Limb (tissue), 2 donors: ENCODE results near the gene FHOD3.

Experiments
- DNase-seq, 2 donors: peaks; one replicate each; pipeline ENCODE4 v3.0.0-alpha.2; 2016; ENCODE audit errors: extremely low spot score in 2 of 2

The FHOD3 gene

DNA sequence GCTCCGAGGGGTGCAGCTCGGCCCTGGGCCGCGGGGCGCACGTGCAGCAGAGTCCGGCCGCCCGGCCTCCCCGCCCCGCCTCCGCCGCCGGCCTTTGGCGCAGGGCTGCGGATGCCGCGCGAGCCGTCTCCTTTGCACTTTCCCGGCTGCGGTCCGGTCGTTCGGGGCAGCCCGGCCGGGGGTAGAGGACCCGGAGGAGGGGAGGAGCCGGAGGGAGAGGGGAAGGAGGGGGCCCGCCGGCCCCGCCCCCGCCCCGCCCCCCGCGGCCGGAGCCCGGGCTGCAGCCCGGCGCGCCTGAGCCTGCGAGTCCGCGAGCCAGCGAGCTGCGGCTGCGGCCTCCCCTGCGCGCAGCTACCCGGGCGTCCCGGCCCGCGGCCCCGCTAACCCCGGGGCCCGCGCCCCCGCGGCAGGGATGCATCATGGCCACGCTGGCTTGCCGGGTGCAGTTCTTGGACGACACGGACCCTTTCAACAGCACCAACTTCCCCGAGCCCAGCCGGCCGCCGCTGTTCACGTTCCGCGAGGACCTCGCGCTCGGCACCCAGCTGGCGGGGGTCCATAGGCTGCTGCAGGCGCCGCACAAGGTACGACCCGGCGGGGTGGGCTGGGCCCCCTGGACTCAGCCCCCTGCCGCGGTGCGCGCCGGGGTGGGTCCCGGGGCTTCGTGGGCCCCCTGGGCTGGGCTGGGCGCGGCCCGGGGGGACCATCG, at the start of gene FHOD3:
Gene FHOD3 (plus strand): TSS at position 297 of the 709 bp plus-strand sequence. CDS start 123 bp downstream, at position 420.
- peak; percentile 43 to 86 for DNase-seq

DNA sequence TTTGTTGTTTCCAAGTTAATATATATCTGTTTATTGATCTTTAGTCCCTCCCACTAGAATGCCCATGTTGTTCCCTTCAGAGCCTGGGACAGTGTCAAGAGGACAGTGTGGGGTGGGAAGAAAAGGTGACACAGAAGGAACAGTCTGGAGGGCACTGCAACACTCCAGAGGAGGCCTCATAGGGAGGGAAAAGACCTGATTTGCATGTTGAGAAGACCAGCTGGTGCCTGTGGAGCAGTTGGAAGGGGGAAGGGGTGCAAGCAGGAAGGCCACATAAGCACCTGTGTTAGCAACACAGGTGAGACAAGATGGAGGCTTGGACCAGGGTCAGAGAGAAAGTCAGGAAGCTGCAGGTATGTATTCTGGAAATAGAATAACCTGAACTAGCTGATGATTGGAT, 48.1 kb upstream of the FHOD3 start:
- no peak for DNase-seq

DNA sequence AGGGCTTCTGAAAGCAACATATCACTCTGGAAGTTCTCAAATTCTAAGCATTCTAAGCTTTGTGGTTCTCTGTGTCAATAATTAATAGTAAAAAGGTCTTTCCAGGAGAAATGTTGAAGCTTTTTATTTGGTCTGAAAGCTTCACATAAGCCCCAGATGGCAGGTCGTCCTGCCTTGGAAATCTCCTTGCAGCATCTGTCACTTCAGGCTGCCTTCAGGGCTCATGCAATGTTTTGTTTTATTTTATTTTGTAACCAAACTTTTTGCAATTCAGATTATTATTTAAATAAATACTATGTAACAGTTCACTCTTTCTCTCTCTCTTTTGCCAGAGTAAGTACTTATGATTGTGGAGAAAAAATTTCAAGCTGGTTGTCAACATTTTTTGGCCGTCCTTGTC, 46.7 kb upstream of the FHOD3 start:
- no peak for DNase-seq

DNA sequence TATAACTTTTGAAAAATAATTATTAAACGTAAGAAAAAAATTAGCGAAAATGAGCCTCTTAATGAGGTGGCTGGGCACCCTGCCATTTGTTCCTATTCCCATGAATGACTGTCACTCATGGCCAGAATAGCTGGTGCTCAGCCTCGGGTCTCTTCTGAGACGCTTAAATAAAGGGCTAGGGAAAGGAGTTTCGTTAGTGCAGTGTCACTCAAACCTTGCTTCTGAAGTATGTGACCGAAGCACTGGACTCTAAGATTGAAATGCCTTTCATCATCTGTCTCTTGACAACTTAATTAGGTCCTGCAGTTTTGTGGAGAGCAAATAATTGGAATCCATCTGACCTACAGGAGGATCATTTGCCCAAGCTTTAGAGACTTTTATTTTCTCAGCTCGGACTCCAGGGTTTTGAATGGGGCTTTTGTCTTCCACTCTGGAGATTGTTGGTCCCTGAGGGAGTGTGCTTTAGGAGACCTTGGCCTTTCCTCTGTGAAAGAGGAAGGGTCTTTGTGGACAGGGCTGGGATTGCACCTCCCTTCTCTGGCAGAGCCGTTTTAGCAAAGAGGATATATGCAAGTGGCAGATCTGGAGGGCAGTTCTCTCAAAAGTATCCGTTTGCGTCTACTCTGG, 42.3 kb upstream of the FHOD3 start:
- DNase-seq: no peak

DNA sequence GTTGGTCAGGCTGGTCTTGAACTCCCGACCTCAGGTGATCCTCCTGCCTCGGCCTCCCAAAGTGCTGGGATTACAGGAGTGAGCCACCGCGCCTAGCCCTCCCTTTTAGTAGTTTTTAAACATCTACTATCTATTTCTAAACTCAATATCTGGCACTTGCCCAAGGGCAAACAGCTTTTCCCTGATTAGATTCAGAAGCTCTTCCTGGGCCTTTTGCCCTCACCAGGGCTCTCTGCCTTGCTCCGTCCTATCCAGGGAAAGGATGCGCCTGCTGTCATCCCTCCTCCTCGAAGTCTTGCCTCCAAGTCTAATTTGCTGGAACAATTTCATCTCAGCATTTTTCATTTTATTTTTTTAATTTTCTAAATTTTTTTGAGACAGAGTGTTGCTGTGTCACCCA, 41.4 kb upstream of the FHOD3 start:
- DNase-seq: no peak

DNA sequence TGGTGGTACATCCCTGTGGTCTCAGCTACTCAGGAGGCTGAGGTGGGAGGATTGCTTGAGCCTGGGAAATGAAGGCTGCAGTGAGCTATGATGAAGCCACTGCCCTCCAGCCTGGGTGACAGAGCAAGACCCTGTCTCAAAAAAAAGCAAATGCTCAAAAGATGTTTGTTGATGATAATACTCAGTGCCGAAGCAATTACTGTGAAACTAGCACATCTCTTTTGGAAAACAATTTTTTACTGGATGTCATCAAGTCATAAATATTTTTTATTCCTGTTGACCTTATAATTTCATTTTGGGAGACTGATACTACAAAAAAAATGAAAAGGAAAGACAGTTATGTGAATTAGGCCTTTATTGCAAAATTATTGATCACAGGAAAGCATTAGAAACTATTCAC, 34.5 kb upstream of the FHOD3 start:
- no peak for DNase-seq

DNA sequence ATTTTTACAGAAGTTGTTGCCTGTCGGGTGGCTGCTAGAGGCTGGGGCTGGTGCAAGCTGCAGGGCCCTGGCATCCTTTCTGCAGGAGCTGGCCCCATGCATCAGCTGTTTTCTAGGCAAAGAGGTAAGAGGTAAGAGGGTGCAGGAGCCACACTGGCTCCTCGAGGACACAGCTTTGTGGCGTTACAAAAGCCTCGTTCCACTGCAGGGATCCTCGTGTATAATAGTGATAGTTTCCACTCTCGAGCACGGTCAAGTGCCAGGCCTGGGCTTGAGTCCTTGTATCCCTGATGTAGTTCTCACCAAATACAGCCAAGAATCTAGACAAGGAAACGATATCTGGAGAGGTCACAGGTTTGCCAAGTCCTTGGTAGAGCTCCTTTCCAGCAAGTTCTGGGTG, 33.2 kb upstream of the FHOD3 start:
- no peak for DNase-seq

DNA sequence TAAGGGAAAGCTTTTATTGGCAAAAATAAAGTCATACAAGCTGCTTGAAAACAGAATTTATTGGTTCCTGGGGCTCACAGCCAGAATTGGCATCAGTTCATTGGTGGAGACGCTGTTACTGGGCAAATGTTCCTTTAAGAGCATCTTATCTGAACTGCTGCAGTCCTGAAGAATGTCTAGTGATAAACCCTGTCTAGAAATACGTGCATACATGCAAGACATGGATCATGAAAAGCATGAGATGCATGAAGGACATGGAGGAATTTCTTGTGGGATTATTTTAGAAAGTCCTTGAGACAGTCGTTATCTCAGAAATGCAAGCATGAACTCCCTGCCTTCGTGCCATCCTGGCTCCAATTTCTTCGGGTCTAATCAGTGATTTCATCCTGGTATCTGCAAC, 32.5 kb upstream of the FHOD3 start:
- no peak for DNase-seq

DNA sequence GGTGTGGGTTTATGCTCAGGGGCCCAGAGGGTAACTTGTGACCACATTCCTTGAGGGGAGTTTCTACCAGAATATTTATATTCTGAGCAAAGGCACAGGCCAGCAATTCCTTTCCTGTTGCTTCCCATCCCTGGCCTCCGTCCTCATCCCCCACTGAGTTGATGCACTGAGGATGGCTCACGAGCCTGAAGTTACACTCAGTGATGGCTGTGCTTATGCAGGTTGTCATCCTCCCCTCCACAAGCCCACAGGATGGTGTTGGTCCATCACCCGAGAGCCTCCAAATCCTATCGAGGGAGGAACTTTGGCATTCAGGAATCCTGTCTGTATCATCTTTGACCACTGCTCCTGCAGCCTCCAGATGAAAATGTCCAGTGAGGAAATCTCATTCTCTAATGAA, 28.4 kb upstream of the FHOD3 start:
- DNase-seq: no peak

DNA sequence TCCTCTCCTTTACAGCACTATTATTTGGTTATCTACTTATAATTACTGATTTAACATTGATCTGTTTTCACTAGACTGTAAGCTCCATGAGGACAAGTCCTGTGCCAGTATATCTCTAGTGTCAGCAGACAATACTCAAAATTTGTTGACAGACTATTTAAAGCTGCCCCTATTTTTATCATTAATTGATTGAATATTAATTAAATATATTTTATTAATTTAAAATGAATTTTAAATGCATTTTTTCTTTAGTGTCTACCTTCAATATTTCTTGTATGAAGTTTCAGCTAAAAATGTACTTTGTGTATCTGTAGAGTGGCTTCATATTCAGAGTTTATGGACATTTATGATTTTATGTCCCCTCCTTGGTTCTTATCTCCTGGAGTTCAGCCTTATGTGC, 26.4 kb upstream of the FHOD3 start:
- no peak for DNase-seq

DNA sequence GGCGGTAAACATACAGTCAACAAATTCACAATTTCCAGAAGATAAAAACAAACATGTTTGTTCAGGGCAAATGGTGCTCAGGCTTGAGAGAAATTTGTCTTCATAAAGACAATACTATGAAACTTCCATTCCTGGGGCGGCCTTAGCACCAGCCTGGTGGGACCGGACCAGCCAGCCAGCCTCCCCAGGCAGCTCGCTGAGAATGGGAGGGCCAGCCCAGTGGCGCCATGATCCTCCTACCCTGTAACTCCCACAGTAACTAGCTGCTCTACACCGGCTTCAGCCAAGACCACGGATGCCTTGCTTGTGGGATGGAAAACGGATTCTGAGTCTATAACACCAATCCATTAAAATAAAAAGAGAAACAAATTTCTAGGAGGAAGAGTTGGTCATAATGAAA, 24.2 kb upstream of the FHOD3 start:
- no peak for DNase-seq

DNA sequence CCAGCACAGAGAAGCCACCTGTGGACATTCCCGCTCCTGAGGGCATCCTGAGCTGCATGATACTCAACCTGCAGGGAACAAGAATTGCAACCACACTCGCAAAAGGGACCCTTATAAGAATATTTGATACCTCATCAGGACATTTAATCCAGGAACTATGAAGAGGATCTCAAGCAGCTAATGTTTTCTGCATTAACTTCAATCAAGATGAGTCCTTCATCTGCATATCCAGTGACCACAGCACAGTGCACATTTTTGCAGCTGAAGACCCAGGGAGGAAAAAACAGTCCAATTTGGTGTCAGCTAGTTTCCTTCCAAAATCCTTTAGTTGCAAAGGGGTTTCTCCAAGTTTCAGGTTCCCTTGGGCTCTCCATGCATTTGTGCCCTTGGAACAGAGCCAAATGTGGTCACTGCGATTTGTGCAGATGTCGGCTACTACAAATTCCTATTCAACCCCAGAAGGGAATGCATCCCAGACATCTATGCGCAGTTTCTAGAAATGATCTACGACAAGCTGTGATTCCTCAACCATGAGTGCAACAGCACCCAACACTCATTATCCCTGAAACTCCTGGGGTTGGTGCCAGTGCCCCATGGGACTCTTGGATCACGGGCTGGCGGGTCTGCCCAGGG, 23.3 kb upstream of the FHOD3 start:
- DNase-seq: no peak

DNA sequence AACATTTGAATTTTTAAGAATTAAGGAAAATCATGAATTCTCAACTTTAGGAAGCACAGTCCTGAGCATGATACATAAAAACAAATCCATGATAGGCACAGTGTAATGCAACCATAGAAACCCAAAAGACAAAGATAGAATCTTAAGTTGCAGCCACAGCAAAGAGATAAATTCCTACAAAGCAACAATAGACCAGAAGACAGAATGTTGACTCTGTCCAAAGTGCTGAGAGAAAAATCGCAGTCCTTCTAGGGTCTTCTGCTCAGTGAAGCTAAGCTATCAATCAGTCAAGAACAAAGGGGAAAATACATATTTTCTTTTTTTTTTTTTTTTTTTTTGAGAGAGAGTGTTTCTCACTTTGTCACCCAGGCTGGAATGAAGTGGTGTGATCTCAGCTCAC, 22.0 kb upstream of the FHOD3 start:
- DNase-seq: no peak

DNA sequence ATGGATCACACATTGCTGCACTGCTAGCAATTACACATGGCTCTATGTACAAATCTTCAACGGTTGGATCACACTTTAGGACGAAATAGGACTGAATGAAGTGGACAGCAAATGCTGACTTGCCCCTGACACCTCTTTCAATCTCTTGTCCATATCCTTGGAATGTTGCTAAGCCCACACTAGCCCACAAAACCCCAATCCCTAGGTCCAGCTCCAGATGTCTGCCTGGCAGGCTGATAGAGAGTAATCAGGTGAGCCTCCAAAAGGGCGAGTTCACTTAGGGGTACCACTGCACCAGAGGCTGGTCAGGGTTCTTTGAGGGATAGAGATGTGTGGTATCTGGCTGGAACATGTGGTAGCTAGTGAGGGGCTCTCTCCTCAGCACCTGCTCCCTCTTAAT, 18.5 kb upstream of the FHOD3 start:
- DNase-seq: no peak

DNA sequence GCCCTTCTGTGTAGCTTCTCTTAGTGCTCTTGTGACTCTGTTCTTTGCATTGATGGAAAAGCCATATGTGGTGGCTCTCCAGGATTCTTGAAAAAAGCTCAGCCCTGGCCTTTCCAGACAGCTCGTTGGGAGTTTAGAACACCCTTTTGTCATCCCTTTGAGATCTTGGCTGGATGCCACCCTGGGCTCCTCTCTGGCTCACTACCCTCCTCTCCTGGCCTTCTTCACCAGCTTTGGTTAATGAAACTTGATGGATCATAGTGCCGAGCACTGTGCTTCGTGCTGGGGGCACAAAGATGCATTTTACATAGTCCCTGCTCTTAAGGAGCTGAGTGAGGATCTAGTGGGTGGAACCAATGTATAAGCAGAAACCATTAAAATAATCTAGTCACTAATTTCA, 15.6 kb upstream of the FHOD3 start:
- no peak for DNase-seq

DNA sequence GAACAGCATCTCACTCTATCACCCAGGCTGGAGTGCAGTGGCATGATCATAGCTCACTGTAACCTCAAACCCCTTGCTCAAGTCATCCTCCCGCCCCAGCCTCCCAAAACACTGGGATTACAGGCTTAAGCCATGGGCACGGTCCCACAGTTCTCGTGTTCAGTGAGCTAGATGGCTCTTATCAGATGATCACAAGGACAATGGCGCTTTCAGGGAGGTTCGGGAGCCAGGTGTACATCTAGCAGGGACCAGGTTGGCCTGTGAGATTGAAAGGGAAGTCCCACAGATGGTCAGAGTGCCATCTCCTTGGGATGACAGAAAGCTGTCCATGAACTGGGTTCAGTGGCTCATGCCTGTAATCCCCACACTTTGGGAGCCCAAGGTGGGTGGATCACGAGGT, 14.1 kb upstream of the FHOD3 start:
- DNase-seq: no peak

DNA sequence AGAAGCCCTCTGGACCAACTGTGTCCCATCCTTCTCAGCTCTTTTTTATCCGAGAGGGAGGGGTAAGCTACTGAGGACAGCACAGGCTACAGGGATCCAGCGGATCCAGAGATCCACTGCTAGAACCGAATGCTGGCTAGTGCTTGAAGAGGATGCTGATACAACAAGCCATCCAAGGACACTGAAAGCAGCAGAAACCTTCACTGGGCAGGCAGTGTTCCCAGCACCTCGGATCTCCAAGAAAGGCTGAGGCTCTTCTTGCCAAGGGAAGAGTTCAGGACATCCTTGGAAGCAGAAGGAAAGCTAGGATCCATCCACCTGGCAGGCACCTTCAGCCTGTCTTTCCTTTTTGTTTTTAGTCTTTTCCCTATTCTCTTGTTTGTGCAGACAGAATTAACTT, 13.2 kb upstream of the FHOD3 start:
- no peak for DNase-seq

DNA sequence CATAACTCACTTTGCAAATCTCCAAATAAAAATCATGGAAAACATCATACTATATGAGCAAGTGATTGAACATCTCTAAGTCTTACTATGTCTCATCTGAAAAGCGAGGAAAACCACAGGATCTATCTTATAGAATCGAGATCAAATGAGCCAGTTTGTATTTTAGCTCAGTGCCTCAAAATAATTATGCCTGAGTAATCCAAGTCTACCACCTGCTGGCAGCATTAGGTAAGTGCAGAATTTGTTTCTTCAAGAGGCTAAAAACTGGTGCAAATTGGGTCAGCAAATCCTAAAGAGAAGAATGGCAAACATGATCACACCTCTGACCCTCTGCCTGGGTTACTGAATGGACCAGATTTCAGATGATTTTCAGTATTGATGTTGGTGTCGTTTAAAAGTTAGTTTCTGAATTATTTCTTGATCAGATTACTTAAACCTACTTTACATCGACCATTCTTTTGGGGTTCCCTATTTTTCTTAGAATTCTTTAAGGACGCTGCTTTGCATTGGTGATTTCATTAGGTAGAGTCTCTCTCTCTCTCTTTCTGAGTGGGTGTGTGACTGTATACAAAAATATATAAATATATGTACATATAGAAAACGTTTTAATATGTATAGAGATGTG, 12.7 kb upstream of the FHOD3 start:
- DNase-seq: peak; percentile 44 to 83

DNA sequence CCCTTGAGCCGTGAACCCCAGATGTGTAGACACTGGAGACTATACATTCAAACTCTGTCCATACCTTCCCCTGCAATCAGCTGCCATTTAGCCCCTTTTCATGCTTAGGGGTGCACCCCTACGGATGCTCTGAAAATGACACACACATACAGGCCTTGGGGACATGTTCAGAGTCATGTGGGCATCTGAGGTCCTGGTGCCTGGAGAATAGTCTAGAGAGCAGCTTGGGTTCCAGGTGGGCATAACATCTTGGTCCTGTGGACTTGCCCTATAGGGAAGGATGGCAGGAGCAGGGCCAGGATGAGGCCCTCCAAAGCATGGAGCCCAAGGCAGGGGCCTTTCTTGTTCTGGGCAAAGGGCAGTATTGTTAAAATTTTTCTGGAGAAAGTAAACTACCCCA, 9.9 kb upstream of the FHOD3 start:
- DNase-seq: no peak

DNA sequence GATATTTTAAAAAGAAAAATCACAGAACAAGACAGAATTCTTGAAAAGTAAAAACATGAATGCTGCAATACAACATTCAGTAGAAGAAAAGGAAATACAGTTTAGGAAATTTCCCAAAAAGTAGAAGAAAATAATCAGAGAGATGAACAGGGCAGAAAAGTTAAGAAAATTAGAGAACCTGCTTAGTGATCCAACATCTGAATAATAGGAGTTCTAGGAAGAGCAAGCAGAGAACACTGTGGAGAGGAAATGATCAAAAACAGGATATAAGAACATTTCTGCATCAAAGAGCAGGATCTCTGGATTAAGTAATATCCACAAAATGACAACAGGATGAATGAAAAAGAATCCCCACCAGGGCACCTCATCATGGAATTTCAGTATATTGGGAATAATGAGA, 8.8 kb upstream of the FHOD3 start:
- DNase-seq: no peak

DNA sequence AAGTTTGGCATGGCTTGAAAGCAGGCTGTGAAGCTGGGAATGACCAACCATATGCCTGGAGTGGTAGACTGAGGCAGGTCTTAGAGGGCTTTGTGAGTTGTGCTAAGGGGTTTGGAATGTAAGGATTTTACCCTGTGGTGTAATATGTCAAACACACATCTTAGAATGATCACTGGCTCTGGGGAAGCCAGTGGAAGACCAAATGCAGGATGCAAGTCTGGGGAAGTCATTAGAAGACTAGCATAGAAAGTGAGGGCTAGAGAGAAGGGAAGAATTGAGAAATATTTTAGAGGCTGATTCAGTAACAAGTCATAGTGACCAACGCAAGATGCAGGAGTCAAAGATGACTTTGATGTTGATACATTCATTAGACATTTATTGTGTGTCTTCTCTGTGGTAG, 3.5 kb upstream of the FHOD3 start:
- DNase-seq: no peak

DNA sequence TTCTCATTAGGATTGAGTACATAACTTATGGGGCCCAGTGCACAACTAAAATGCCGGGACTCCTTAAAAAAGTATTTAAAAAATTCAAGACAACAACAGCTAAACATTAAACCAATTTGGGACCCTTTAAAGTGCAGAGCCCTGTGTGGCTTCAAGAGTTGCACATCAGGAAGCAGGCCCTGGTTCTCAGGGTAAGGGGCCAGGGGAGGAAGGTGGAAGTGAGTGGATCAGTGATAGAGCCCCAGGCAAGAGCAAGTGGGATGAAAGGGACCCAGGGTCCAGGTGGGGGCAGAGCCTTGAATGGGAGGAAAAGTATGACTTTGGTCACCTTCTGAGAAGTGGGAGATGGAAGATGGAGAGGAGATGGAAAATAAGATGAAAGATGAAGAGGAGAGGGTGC, 2.3 kb upstream of the FHOD3 start:
- no peak for DNase-seq

DNA sequence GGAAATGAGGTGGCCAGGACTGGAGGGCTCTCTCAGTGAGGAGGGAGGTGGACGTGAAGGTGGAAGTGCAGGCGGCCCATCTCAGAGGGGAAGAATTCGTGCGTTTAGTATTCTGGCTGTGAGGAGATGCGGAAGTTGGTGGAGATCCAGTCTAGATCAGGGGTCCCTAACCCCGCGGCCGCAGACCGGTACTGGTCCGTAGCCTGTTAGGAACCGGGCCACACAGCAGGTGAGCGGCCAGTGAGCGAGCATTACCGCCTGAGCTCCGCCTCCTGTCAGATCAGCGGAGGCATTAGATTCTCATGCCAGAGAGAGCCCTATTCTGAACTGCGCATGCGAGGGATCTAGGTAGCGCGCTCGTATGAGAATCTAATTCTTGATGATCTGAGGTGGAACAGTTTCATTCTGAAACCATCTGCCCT, 1.6 kb upstream of the FHOD3 start:
- DNase-seq: no peak
